Activated T-cell treated with anti-CD3 and anti-CD28 coated beads, Interleukin-2, amount 50 U/mL, for 4 hours (primary cell): ENCODE data around the gene ADORA2B. TPM values are rescaled to one million over a fixed set of nuclear protein-coding genes. Genes with fewer than 3 reads are reported as not detected.

Experiments used
- ATAC-seq, 2 donors: fragments of 200-7000 bp; cut with Tn5 transposase; one replicate each; pipeline ENCODE4 v1.10.0; 2021
- DNase-seq: peaks from one replicate; pipeline ENCODE4 v3.0.0-alpha.2; 2020
- H3K27me3 Mint-ChIP-seq: one replicate; pipeline ENCODE4 v1.8.0; 2021; ENCODE audit warnings: low read depth, mixed read lengths
- H3K36me3 Mint-ChIP-seq: one replicate; pipeline ENCODE4 v1.8.0; 2022; ENCODE audit warnings: mixed read lengths; ENCODE audit not compliant: insufficient read depth
- H3K4me1 Mint-ChIP-seq: one replicate; pipeline ENCODE4 v1.8.0; 2021; ENCODE audit warnings: low read depth, mixed read lengths
- H3K4me3 Mint-ChIP-seq: one replicate; pipeline ENCODE4 v1.8.0; 2021; ENCODE audit warnings: mild to moderate bottlenecking, moderate library complexity, mixed read lengths
- H3K9me3 Mint-ChIP-seq: one replicate; pipeline ENCODE4 v1.8.0; 2021; ENCODE audit warnings: mixed read lengths
- total RNA-seq, 3 donors: library from RNA; stranded (reverse); gene quantifications; one replicate each; pipeline ENCODE4 v1.2.1, GENCODE V29; 2021

The ADORA2B gene
- total RNA-seq, 3 donors from 2014 or later = 0.32 to 1.2 (median 1.1) TPM

- H3K36me3 Mint-ChIP-seq = no peaks in the 10 kb centered on the region
- H3K4me3 Mint-ChIP-seq = no peak overlapping the region
- H3K9me3 Mint-ChIP-seq = no peaks in the 10 kb centered on the region
- H3K4me1 Mint-ChIP-seq = no peaks in the 10 kb centered on the region
- ATAC-seq (no peak), DNase-seq (no peak)
- peaks cover 22% of the 10 kb centered on the region for H3K27me3 Mint-ChIP-seq
These were observed 29.0 kb upstream of the ADORA2B start for GRCh38 chr17:15915961-15916360.

GRCh38 chr17:15917021-15917437, 27.9 kb upstream of the ADORA2B start:
- no peak overlapping the region for H3K4me3 Mint-ChIP-seq
- no peaks in the 10 kb centered on the region for H3K36me3 Mint-ChIP-seq
- no peaks in the 10 kb centered on the region for H3K4me1 Mint-ChIP-seq
- H3K27me3 Mint-ChIP-seq = peaks cover 22% of the 10 kb centered on the region
- DNase-seq (no peak), ATAC-seq (no peak)
- peaks cover 5% of the 10 kb centered on the region for H3K9me3 Mint-ChIP-seq

GRCh38 chr17:15917438-15918027, 27.4 kb upstream of the ADORA2B start:
- Mint-ChIP-seq H3K4me1 (no peaks in the 10 kb centered on the region), H3K27me3 (peaks cover 22% of the 10 kb centered on the region), H3K36me3 (no peaks in the 10 kb centered on the region), H3K4me3 (no peak overlapping the region), H3K9me3 (peaks cover 5% of the 10 kb centered on the region)
- no peak for DNase-seq
- ATAC-seq = no peak

- Mint-ChIP-seq H3K36me3 (no peaks in the 10 kb centered on the region), H3K9me3 (peaks cover 5% of the 10 kb centered on the region)
- no peak for ATAC-seq
These were observed 26.7 kb upstream of the ADORA2B start for GRCh38 chr17:15918261-15918660.

GRCh38 chr17:15918661-15919259, 26.2 kb upstream of the ADORA2B start:
- peaks cover 5% of the 10 kb centered on the region for H3K9me3 Mint-ChIP-seq
- H3K4me1 Mint-ChIP-seq = no peaks in the 10 kb centered on the region
- no peaks in the 10 kb centered on the region for H3K36me3 Mint-ChIP-seq
- peaks cover 22% of the 10 kb centered on the region for H3K27me3 Mint-ChIP-seq
- ATAC-seq (no peak), DNase-seq (no peak)
- no peak overlapping the region for H3K4me3 Mint-ChIP-seq

More at GRCh38 chr17:15918261-15918660, 26.7 kb upstream of the ADORA2B start:
- Mint-ChIP-seq H3K4me3 (no peak overlapping the region), H3K4me1 (no peaks in the 10 kb centered on the region), H3K27me3 (peaks cover 22% of the 10 kb centered on the region)
- no peak for DNase-seq

GRCh38 chr17:15919466-15919865, 25.5 kb upstream of the ADORA2B start:
- no peaks in the 10 kb centered on the region for H3K4me1 Mint-ChIP-seq
- H3K4me3 Mint-ChIP-seq = no peak overlapping the region
- no peaks in the 10 kb centered on the region for H3K36me3 Mint-ChIP-seq
- H3K27me3 Mint-ChIP-seq = peaks cover 22% of the 10 kb centered on the region
- peaks cover 5% of the 10 kb centered on the region for H3K9me3 Mint-ChIP-seq
- ATAC-seq = no peak
- DNase-seq = no peak

GRCh38 chr17:15920758-15921239, 24.1 kb upstream of the ADORA2B start:
- DNase-seq = no peak
- Mint-ChIP-seq H3K36me3 (no peaks in the 10 kb centered on the region), H3K9me3 (peaks cover 5% of the 10 kb centered on the region), H3K4me3 (no peak overlapping the region), H3K4me1 (no peaks in the 10 kb centered on the region), H3K27me3 (peaks cover 22% of the 10 kb centered on the region)
- no peak for ATAC-seq

- Mint-ChIP-seq H3K4me1 (no peaks in the 10 kb centered on the region), H3K36me3 (no peaks in the 10 kb centered on the region), H3K9me3 (peaks cover 5% of the 10 kb centered on the region), H3K27me3 (peaks cover 18% of the 10 kb centered on the region), H3K4me3 (no peak overlapping the region)
- no peak for ATAC-seq
- DNase-seq = no peak
These were observed 23.3 kb upstream of the ADORA2B start for GRCh38 chr17:15921640-15922039.

GRCh38 chr17:15922586-15922985, 22.3 kb upstream of the ADORA2B start:
- Mint-ChIP-seq H3K4me1 (no peaks in the 10 kb centered on the region), H3K9me3 (peaks cover 5% of the 10 kb centered on the region), H3K4me3 (no peak overlapping the region), H3K36me3 (no peaks in the 10 kb centered on the region), H3K27me3 (peaks cover 16% of the 10 kb centered on the region)
- ATAC-seq = no peak
- DNase-seq = no peak

GRCh38 chr17:15926039-15926740, 18.7 kb upstream of the ADORA2B start:
- no peak for DNase-seq
- Mint-ChIP-seq H3K27me3 (peaks cover 15% of the 10 kb centered on the region), H3K4me1 (peaks cover 1% of the 10 kb centered on the region), H3K36me3 (no peaks in the 10 kb centered on the region), H3K4me3 (no peak overlapping the region), H3K9me3 (peaks cover 5% of the 10 kb centered on the region)
- ATAC-seq = no peak

GRCh38 chr17:15928286-15928785, 16.6 kb upstream of the ADORA2B start:
- peaks cover 1% of the 10 kb centered on the region for H3K4me1 Mint-ChIP-seq
- ATAC-seq (no peak), DNase-seq (no peak)
- peaks cover 18% of the 10 kb centered on the region for H3K27me3 Mint-ChIP-seq
- no peaks in the 10 kb centered on the region for H3K36me3 Mint-ChIP-seq
- no peaks in the 10 kb centered on the region for H3K9me3 Mint-ChIP-seq
- no peak overlapping the region for H3K4me3 Mint-ChIP-seq

GRCh38 chr17:15929941-15930340, 15.0 kb upstream of the ADORA2B start:
- peaks cover 1% of the 10 kb centered on the region for H3K4me1 Mint-ChIP-seq
- peaks cover 18% of the 10 kb centered on the region for H3K27me3 Mint-ChIP-seq
- H3K4me3 Mint-ChIP-seq = no peak overlapping the region
- DNase-seq = no peak
- no peak for ATAC-seq
- no peaks in the 10 kb centered on the region for H3K9me3 Mint-ChIP-seq
- H3K36me3 Mint-ChIP-seq = no peaks in the 10 kb centered on the region

- Mint-ChIP-seq H3K4me3 (no peak overlapping the region), H3K36me3 (no peaks in the 10 kb centered on the region), H3K9me3 (no peaks in the 10 kb centered on the region), H3K4me1 (peaks cover 1% of the 10 kb centered on the region), H3K27me3 (peaks cover 18% of the 10 kb centered on the region)
- DNase-seq = no peak
- ATAC-seq = no peak
These were observed 14.5 kb upstream of the ADORA2B start for GRCh38 chr17:15930426-15930825.

GRCh38 chr17:15931394-15931793, 13.5 kb upstream of the ADORA2B start:
- DNase-seq (no peak), ATAC-seq (no peak)
- H3K4me3 Mint-ChIP-seq = no peak overlapping the region
- H3K36me3 Mint-ChIP-seq = no peaks in the 10 kb centered on the region
- peaks cover 14% of the 10 kb centered on the region for H3K27me3 Mint-ChIP-seq
- peaks cover 1% of the 10 kb centered on the region for H3K4me1 Mint-ChIP-seq
- H3K9me3 Mint-ChIP-seq = no peaks in the 10 kb centered on the region

- no peaks in the 10 kb centered on the region for H3K4me1 Mint-ChIP-seq
- no peaks in the 10 kb centered on the region for H3K9me3 Mint-ChIP-seq
- H3K4me3 Mint-ChIP-seq = no peak overlapping the region
- no peaks in the 10 kb centered on the region for H3K36me3 Mint-ChIP-seq
- no peak for ATAC-seq
- H3K27me3 Mint-ChIP-seq = peaks cover 2% of the 10 kb centered on the region
- no peak for DNase-seq
These were observed 10.1 kb upstream of the ADORA2B start for GRCh38 chr17:15934866-15935265.
